H1 (cell line): ENCODE measurements around the gene GJB1. TPM values are rescaled to one million over a fixed set of nuclear protein-coding genes. Genes with fewer than 3 reads are reported as not detected.

ENCODE experiments used
- CTCF ChIA-PET: fragments of 300-600 bp; sonication (Branson Sonifier 250); formaldehyde crosslinking; loops from one replicate; lab custom pipeline; 2021; ENCODE audit not compliant: partially characterized antibody; lab: Charles Lee
- POLR2A ChIA-PET: fragments of 300-600 bp; sonication (Branson Sonifier 250); formaldehyde crosslinking; loops from one replicate; lab custom pipeline; 2021; ENCODE audit warnings: inconsistent platforms; ENCODE audit not compliant: partially characterized antibody; lab: Charles Lee
- DNase-seq, 2 experiments: peaks; one replicate each; pipeline versions ENCODE4 v3.0.0 to v3.0.0-alpha.2; 2010 to 2022; ENCODE audit warnings: low spot score in 2 of 2, low read depth in 1 of 2, mixed read lengths in 1 of 2
- FAIRE-seq: peaks from 2 replicates; lab custom pipeline; 2011; peaks lifted over from hg19 to GRCh38; lab: Jason Lieb, UNC
- H2AFZ ChIP-seq: 2 replicates; pipeline ENCODE4 v1.8.1; 2012; ENCODE audit warnings: low read length, inconsistent platforms
- H2AK5ac ChIP-seq: 2 replicates; pipeline ENCODE4 v1.6.1; 2013; ENCODE audit warnings: low read depth, low read length
- H2BK120ac ChIP-seq: replicated peaks from 2 replicates; pipeline ENCODE3; 2013; ENCODE audit warnings: low read depth, low read length, inconsistent platforms
- H2BK12ac ChIP-seq: 2 replicates; pipeline ENCODE4 v1.6.1; 2013; ENCODE audit warnings: low read depth, low read length
- H2BK15ac ChIP-seq: 2 replicates; pipeline ENCODE4 v1.6.1; 2013; ENCODE audit warnings: low read length
- H2BK20ac ChIP-seq: 2 replicates; pipeline ENCODE4 v1.6.1; 2013; ENCODE audit warnings: low read length
- H2BK5ac ChIP-seq: 2 replicates; pipeline ENCODE4 v1.6.1; 2013; ENCODE audit warnings: low read depth, low read length
- H3K14ac ChIP-seq: 2 replicates; pipeline ENCODE4 v1.6.1; 2013; ENCODE audit warnings: inconsistent platforms; ENCODE audit not compliant: insufficient read length
- H3K18ac ChIP-seq: 2 replicates; pipeline ENCODE4 v1.6.1; 2013; ENCODE audit warnings: low read length; ENCODE audit errors: extremely low read depth
- H3K23ac ChIP-seq: 2 replicates; pipeline ENCODE4 v1.6.1; 2013; ENCODE audit warnings: inconsistent platforms; ENCODE audit not compliant: insufficient read length
- H3K23me2 ChIP-seq: 2 replicates; pipeline ENCODE4 v1.6.1; 2013; ENCODE audit warnings: low read depth, low read length
- H3K27ac ChIP-seq: 2 replicates; pipeline ENCODE4 v1.6.1; 2011; ENCODE audit warnings: low read depth, low read length, inconsistent platforms
- H3K27me3 ChIP-seq, 4 experiments: replicated peaks in 1 of 4; 1 replicate in 1 of 4; 2 replicates in 3 of 4; pipeline versions ENCODE4 v1.6.1 to v1.8.1; 2011 to 2013; ENCODE audit warnings: low read length in 3 of 4, mild to moderate bottlenecking in 3 of 4, inconsistent platforms in 2 of 4, mixed read lengths in 2 of 4, moderate library complexity in 1 of 4; ENCODE audit not compliant: control insufficient read depth in 3 of 4, insufficient read depth in 3 of 4; ENCODE audit errors: extremely low read depth in 1 of 4
- H3K36me3 ChIP-seq, 4 experiments: 2 replicates each; pipeline versions ENCODE4 v1.6.1 to v1.8.1; 2011 to 2013; ENCODE audit warnings: mild to moderate bottlenecking in 4 of 4, low read length in 3 of 4, moderate library complexity in 2 of 4, control low read depth in 1 of 4, inconsistent platforms in 1 of 4; ENCODE audit not compliant: insufficient read depth in 4 of 4, control insufficient read depth in 2 of 4
- H3K4ac ChIP-seq: replicated peaks from 2 replicates; pipeline ENCODE3; 2013; ENCODE audit warnings: low read length, low read depth, mixed read lengths, inconsistent platforms; ENCODE audit not compliant: insufficient read length
- H3K4me1 ChIP-seq, 4 experiments: replicated peaks in 1 of 4; 1 replicate in 1 of 4; 2 replicates in 3 of 4; pipeline versions ENCODE4 v1.6.1 to v1.8.1; 2011 to 2013; ENCODE audit warnings: low read length in 3 of 4, inconsistent platforms in 2 of 4, mixed read lengths in 1 of 4; ENCODE audit not compliant: insufficient read depth in 4 of 4, control insufficient read depth in 3 of 4
- H3K4me2 ChIP-seq, 2 experiments: 2 replicates each; pipeline versions ENCODE4 v1.6.1 to v1.8.1; 2011 to 2013; ENCODE audit warnings: low read depth in 2 of 2, low read length in 2 of 2, control low read depth in 1 of 2, inconsistent platforms in 1 of 2, mild to moderate bottlenecking in 1 of 2; ENCODE audit not compliant: insufficient read depth in 1 of 2
- H3K4me3 ChIP-seq, 4 experiments: fragments of 200-600, 300-600 bp in 1 of 4; sonication (generic), shearing (Covaris generic), sonication (Bioruptor Twin) in 1 of 4; 2 replicates each; pipeline versions ENCODE4 v1.5.1 to v1.8.1; 2011 to 2016; ENCODE audit warnings: low read length in 4 of 4, low read depth in 3 of 4, control low read depth in 2 of 4, inconsistent platforms in 2 of 4, mild to moderate bottlenecking in 2 of 4, mixed read lengths in 1 of 4, moderate library complexity in 1 of 4; ENCODE audit not compliant: insufficient read depth in 2 of 4; ENCODE audit errors: extremely low read depth in 1 of 4
- H3K56ac ChIP-seq: replicated peaks from 2 replicates; pipeline ENCODE3; 2013; ENCODE audit warnings: low read depth, mild to moderate bottlenecking, mixed read lengths, low read length, inconsistent platforms; ENCODE audit not compliant: insufficient read length
- H3K79me1 ChIP-seq: 2 replicates; pipeline ENCODE4 v1.6.1; 2013; ENCODE audit warnings: low read depth, low read length, control low read depth
- H3K79me2 ChIP-seq, 2 experiments: 2 replicates each; pipeline versions ENCODE4 v1.6.1 to v1.8.1; 2012 to 2013; ENCODE audit warnings: low read length in 2 of 2, mild to moderate bottlenecking in 2 of 2, inconsistent platforms in 1 of 2; ENCODE audit not compliant: insufficient read depth in 2 of 2, control insufficient read depth in 1 of 2
- H3K9ac ChIP-seq, 4 experiments: replicated peaks in 1 of 4; 1 replicate in 1 of 4; 2 replicates in 3 of 4; pipeline versions ENCODE4 v1.6.1 to v1.8.1; 2011 to 2013; ENCODE audit warnings: low read depth in 3 of 4, low read length in 3 of 4, control low read depth in 2 of 4, mild to moderate bottlenecking in 2 of 4, moderate library complexity in 2 of 4, inconsistent platforms in 1 of 4; ENCODE audit errors: extremely low read depth in 1 of 4
- H3K9me3 ChIP-seq, 2 experiments: 2 replicates each; pipeline versions ENCODE4 v1.6.1 to v1.8.1; 2012 to 2013; ENCODE audit warnings: mild to moderate bottlenecking in 2 of 2, moderate library complexity in 2 of 2, control low read depth in 1 of 2, inconsistent platforms in 1 of 2, low read depth in 1 of 2, low read length in 1 of 2, mixed read lengths in 1 of 2; ENCODE audit not compliant: insufficient read depth in 2 of 2
- H4K20me1 ChIP-seq, 2 experiments: replicated peaks in 1 of 2; 2 replicates each; pipeline versions ENCODE3 to v1.8.1; 2011 to 2013; ENCODE audit warnings: inconsistent platforms in 2 of 2, low read length in 2 of 2, mild to moderate bottlenecking in 1 of 2; ENCODE audit not compliant: insufficient read depth in 2 of 2, control insufficient read depth in 1 of 2
- H4K5ac ChIP-seq: 2 replicates; pipeline ENCODE4 v1.6.1; 2013; ENCODE audit warnings: low read length, low read depth, mixed read lengths, inconsistent platforms; ENCODE audit not compliant: insufficient read length
- H4K8ac ChIP-seq: 2 replicates; pipeline ENCODE4 v1.8.0; 2013; ENCODE audit warnings: mild to moderate bottlenecking, moderate library complexity, low read length, inconsistent platforms; ENCODE audit not compliant: insufficient read depth; ENCODE audit errors: extremely low read depth
- H4K91ac ChIP-seq: replicated peaks from 2 replicates; pipeline ENCODE3; 2013; ENCODE audit warnings: low read length, mixed read lengths, inconsistent platforms; ENCODE audit not compliant: insufficient read length
- CBX5 ChIP-seq: fragments of 300-800, 300-1000 bp; sonication (generic); IDR thresholded peaks from 2 replicates; pipeline ENCODE4 v1.7.1; 2016; ENCODE audit warnings: antibody characterized with exemption, low read length, low read depth
- CEBPB ChIP-seq: IDR thresholded peaks from 2 replicates; pipeline ENCODE4 v1.6.1; 2012; ENCODE audit warnings: low read depth, low read length
- EGR1 ChIP-seq: IDR thresholded peaks from 2 replicates; pipeline ENCODE4 v1.6.1; 2011; ENCODE audit warnings: low read depth, low read length, borderline replicate concordance
- KDM1A ChIP-seq: fragments of 200-600, 300-600 bp; sonication (generic); IDR thresholded peaks from 2 replicates; pipeline ENCODE4 v1.7.1; 2016; ENCODE audit warnings: mild to moderate bottlenecking, low read length, borderline replicate concordance
- PHF8 ChIP-seq: fragments of 200-600 bp; sonication (generic); conservative IDR thresholded peaks from 2 replicates; pipeline ENCODE4 v1.7.1; 2012; ENCODE audit warnings: low read depth, mild to moderate bottlenecking, inconsistent platforms, low read length, moderate library complexity
- RFX5 ChIP-seq: IDR thresholded peaks from 2 replicates; pipeline ENCODE4 v1.6.1; 2011; ENCODE audit warnings: low read depth, low read length, improper control_type of control experiment, borderline replicate concordance
- RNF2 ChIP-seq: fragments of 200-900, 300-1000 bp; sonication (generic); IDR thresholded peaks from 2 replicates; pipeline ENCODE4 v1.7.1; 2016; ENCODE audit warnings: borderline replicate concordance, low read depth, mild to moderate bottlenecking, antibody characterized with exemption, low read length; ENCODE audit not compliant: poor library complexity, severe bottlenecking; ENCODE audit errors: missing control alignments
- SIRT6 ChIP-seq: IDR thresholded peaks from one replicate; pipeline ENCODE4 v1.7.1; 2012; ENCODE audit warnings: low read length, inconsistent platforms
- ZNF274 ChIP-seq: IDR thresholded peaks from 2 replicates; pipeline ENCODE4 v1.7.0; 2012; ENCODE audit warnings: low read length, borderline replicate concordance; ENCODE audit errors: extremely low read depth
- WGBS, 2 experiments: shearing (Covaris generic) in 1 of 2; methylation state at CpG; one replicate each; pipeline versions ENCODE4 v1.1.6 to v1.1.7; 2013 to 2015; ENCODE audit warnings: low lambda C conversion rate in 2 of 2, mixed read lengths in 2 of 2, inconsistent platforms in 1 of 2, low coverage in 1 of 2, missing lambda C conversion rate in 1 of 2; ENCODE audit not compliant: insufficient replicate concordance in 2 of 2, insufficient coverage in 1 of 2, insufficient read length in 1 of 2; ENCODE audit errors: extremely low coverage in 1 of 2, missing lambda C conversion rate in 1 of 2; 5-methylcytosine and 5-hydroxymethylcytosine counted together
- polyA plus RNA-seq, 7 experiments: library from polyadenylated mRNA; depleted of rRNA in 3 of 7; stranded (reverse) in 5 of 7; unstranded in 2 of 7; fragments of >200 nt in 5 of 7; fragments of 200-250 nt in 2 of 7; gene quantifications; 1 replicate in 5 of 7; 2 replicates in 1 of 7; 4 replicates in 1 of 7; pipeline versions ENCODE4 v1.2.1 to v1.2.3, GENCODE V29; 2011 to 2013; ENCODE audit warnings: missing spikeins in 2 of 7, mixed read lengths in 2 of 7
- total RNA-seq: library from RNA; stranded (reverse); fragmentation: NEBNext Ultra II Directional; extraction: Animal tissue kit (Norgen Biotek cat#: 25700); gene quantifications from 2 replicates; pipeline ENCODE4 v1.2.1, GENCODE V29; 2021
- TF ChIP-seq, protein P1 (sequence below): IDR thresholded peaks from 2 replicates; pipeline ENCODE4 v1.6.1; 2011; ENCODE audit warnings: low read length, improper control_type of control experiment
- TF ChIP-seq, protein P2 (sequence below): IDR thresholded peaks from 2 replicates; pipeline ENCODE4 v1.6.1; 2011; ENCODE audit warnings: low read depth, mild to moderate bottlenecking, low read length; ENCODE audit not compliant: insufficient read depth

The GJB1 gene
- total and polyA plus RNA-seq, 2 of the 8 experiments (the other 6 are each of a cell fraction or from before 2014, with no cell fraction given) = 0.14 TPM; not detected in 1

DNA sequence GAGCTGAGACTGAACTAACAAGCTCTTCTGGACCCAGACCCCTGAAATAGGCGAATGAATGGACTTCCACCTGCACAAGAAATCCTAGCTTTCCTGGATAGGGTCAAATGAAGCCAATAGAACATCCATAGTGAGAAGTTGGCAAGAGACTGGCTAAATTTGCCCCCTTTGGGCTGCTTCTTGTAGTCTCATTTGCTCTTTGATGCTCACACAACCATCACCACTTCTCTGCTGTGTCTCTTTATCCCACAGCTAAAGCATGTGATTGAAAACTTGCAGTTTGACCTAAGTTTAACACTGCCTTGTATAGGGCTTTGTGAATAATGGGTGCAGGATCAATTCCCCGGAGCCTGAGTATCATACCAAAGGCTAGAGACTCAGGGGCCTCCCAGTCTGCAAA, 40.2 kb upstream of the GJB1 start:
- FAIRE-seq = no peak
- H3K23ac ChIP-seq = no peak overlapping the region
- TF ChIP-seq, protein P1, sequence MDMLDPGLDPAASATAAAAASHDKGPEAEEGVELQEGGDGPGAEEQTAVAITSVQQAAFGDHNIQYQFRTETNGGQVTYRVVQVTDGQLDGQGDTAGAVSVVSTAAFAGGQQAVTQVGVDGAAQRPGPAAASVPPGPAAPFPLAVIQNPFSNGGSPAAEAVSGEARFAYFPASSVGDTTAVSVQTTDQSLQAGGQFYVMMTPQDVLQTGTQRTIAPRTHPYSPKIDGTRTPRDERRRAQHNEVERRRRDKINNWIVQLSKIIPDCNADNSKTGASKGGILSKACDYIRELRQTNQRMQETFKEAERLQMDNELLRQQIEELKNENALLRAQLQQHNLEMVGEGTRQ = no peak
- TF ChIP-seq KDM1A = no peak
- TF ChIP-seq RNF2 = no peak
- no peak for TF ChIP-seq RFX5
- no peak for TF ChIP-seq SIRT6
- no peak for TF ChIP-seq EGR1
- TF ChIP-seq, protein P2, sequence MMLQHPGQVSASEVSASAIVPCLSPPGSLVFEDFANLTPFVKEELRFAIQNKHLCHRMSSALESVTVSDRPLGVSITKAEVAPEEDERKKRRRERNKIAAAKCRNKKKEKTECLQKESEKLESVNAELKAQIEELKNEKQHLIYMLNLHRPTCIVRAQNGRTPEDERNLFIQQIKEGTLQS = no peak
- no peak for TF ChIP-seq CBX5
- no peak for TF ChIP-seq ZNF274
- no peak for TF ChIP-seq CEBPB
- TF ChIP-seq PHF8 = no peak

More for the DNA sequence above, 40.2 kb upstream of the GJB1 start:
- H3K79me1 ChIP-seq = no peaks in the 10 kb centered on the region
- H3K23me2 ChIP-seq = no peaks in the 10 kb centered on the region
- no peak overlapping the region for H4K5ac ChIP-seq
- H3K9me3 ChIP-seq = no peaks in the 10 kb centered on the region
- ChIA-PET CTCF (interaction anchor here (1.1 to 1.5 kb wide), 3 partner anchors 9 to 57 kb away, joined by 3 to 4 read pairs (median 3); no protein-coding TSS in a partner anchor), POLR2A (interaction anchor here (0.6 to 3.0 kb wide), 22 partner anchors 9 to 253 kb away, joined by 3 to 13 read pairs (median 5); partner anchors contain the start of genes IL2RG, MED12, NLGN3 and NONO)
- no peak overlapping the region for H3K14ac ChIP-seq
- H2AK5ac ChIP-seq = no peak overlapping the region
- H2BK120ac ChIP-seq = peak overlapping the region; percentile 62
- no peaks in the 10 kb centered on the region for H3K27me3 ChIP-seq
- no peak overlapping the region for H4K8ac ChIP-seq
- H4K20me1 ChIP-seq = no peaks in the 10 kb centered on the region
- H3K9ac ChIP-seq = peak overlapping the region in 2 of 4 experiments; percentile 38 to 44; a peak in 3 of 7 replicates
- H2BK12ac ChIP-seq = peak overlapping the region; percentile 46; the same call in 1 of the 2 replicates
- peak overlapping the region in 3 of 4 experiments; percentile 5 to 53 (median 14); a peak in 4 of 8 replicates for H3K4me3 ChIP-seq
- H3K4me1 ChIP-seq = peaks cover 3 to 7% (median 5%) of the 10 kb centered on the region in 4 experiments; a peak in 4 of 7 replicates
- H3K79me2 ChIP-seq = no peaks in the 10 kb centered on the region
- no peak overlapping the region for H3K56ac ChIP-seq
- H2BK5ac ChIP-seq = peak overlapping the region; percentile 38; the same call in 1 of the 2 replicates
- 35% methylated on average over 2 of the region's 2 CpGs; no CpG with 5 or more reads in 1 of the 2 experiments for WGBS, 2 experiments
- H2BK15ac ChIP-seq = no peak overlapping the region
- H3K4me2 ChIP-seq = peak overlapping the region; percentile 61 to 72
- peak overlapping the region; percentile 60; the same call in 1 of the 2 replicates for H3K18ac ChIP-seq
- no peaks in the 10 kb centered on the region for H3K36me3 ChIP-seq
- H3K4ac ChIP-seq = peak overlapping the region; percentile 14
- peak overlapping the region; percentile 91 for H4K91ac ChIP-seq
- no peak overlapping the region for H2AFZ ChIP-seq
- no peak for DNase-seq
- peak overlapping the region; percentile 87 for H3K27ac ChIP-seq
- H2BK20ac ChIP-seq = peak overlapping the region; percentile 61; the same call in 1 of the 2 replicates
